ENCODE results near the gene PCYOX1L. TPM values are rescaled to one million over a fixed set of nuclear protein-coding genes. Genes with fewer than 3 reads are reported as not detected.

PCYOX1L gene
- total and polyA plus RNA-seq, 2 of the 8 experiments (the other 6 are each of a cell fraction or from before 2014, with no cell fraction given): 6.8 to 17.2 TPM

DNA sequence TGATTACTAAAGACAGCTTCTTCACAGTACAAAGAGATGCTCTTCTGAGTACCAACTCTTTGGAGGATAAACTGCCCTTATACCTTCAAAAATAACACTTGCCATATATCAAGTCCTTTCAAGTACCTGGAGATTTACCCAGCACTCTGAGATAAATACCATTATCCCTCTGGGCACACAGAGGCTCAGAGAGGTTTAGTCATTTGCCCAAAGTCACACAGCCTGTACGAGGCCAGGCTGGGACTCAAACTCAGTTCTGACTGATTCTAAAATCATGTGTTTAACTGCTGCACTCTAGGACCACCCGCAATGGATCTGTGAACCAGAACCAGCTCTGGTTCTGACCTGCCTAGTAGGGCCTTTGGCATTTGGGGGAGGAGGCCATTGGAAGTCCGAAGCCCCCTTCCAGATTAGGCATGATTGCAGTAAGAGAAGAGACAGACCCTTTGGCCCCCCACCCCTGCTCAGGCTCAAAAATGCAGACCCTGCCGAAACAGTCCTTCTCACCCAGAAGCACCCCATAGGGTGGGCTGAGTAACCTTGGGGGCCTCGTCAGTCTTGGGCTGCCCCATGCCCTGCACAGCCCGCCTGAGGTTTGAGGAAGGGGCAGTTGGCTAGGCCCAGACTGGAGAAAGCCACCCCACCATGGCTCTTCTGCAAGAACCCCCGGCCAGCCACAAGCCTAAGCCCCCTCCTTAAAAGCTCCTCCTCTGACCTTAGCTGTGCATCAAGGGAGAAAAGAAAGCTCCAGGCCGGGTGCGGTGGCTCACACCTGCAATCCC lies 54.1 kb downstream of the PCYOX1L start:
- Histone ChIP-seq H3K27me3 (replicated peaks in 1 of 4; ENCODE audit: control insufficient read depth in 3 of 4, extremely low read depth in 1 of 4, insufficient read depth in 3 of 4, low read length in 3 of 4) (no peaks in the 10 kb centered on the region), H2BK20ac (ENCODE audit: low read length) (no peak overlapping the region), H3K36me3 (ENCODE audit: control insufficient read depth in 2 of 4, insufficient read depth in 4 of 4, low read length in 3 of 4) (no peaks in the 10 kb centered on the region), H2BK5ac (ENCODE audit: low read depth, low read length) (no peak overlapping the region), H3K14ac (ENCODE audit: insufficient read length) (no peak overlapping the region), H3K79me1 (ENCODE audit: low read depth, low read length) (no peaks in the 10 kb centered on the region), H3K4me1 (replicated peaks in 1 of 4; ENCODE audit: control insufficient read depth in 3 of 4, insufficient read depth in 4 of 4, low read length in 3 of 4) (peaks cover 0 to 4% (median 3%) of the 10 kb centered on the region in 4 experiments; a peak in 4 of 7 replicates), H2AFZ (ENCODE audit: low read length) (no peak overlapping the region), H3K79me2 (ENCODE audit: control insufficient read depth in 1 of 2, insufficient read depth in 2 of 2, low read length in 2 of 2) (no peaks in the 10 kb centered on the region), H3K9me3 (ENCODE audit: insufficient read depth in 2 of 2, low read depth in 1 of 2, low read length in 1 of 2) (no peaks in the 10 kb centered on the region), H4K20me1 (replicated peaks in 1 of 2; ENCODE audit: control insufficient read depth in 1 of 2, insufficient read depth in 2 of 2, low read length in 2 of 2) (no peaks in the 10 kb centered on the region), H4K8ac (ENCODE audit: extremely low read depth, insufficient read depth, low read length) (no peak overlapping the region), H4K5ac (ENCODE audit: insufficient read length, low read depth, low read length) (no peak overlapping the region), H2BK12ac (ENCODE audit: low read depth, low read length) (no peak overlapping the region), H3K23me2 (ENCODE audit: low read depth, low read length) (no peaks in the 10 kb centered on the region), H3K4ac (replicated peaks; ENCODE audit: insufficient read length, low read depth, low read length) (no peak overlapping the region), H4K91ac (replicated peaks; ENCODE audit: insufficient read length, low read length) (no peak overlapping the region), H3K23ac (ENCODE audit: insufficient read length) (no peak overlapping the region), H2BK15ac (ENCODE audit: low read length) (no peak overlapping the region), H3K4me3 (ENCODE audit: extremely low read depth in 1 of 4, insufficient read depth in 2 of 4, low read depth in 3 of 4, low read length in 4 of 4) (no peak overlapping the region), H3K18ac (ENCODE audit: extremely low read depth, low read length) (no peak overlapping the region), H3K27ac (ENCODE audit: low read depth, low read length) (no peak overlapping the region), H2BK120ac (replicated peaks; ENCODE audit: low read depth, low read length) (no peak overlapping the region), H2AK5ac (ENCODE audit: low read depth, low read length) (no peak overlapping the region), H3K56ac (replicated peaks; ENCODE audit: insufficient read length, low read depth, low read length) (no peak overlapping the region), H3K4me2 (ENCODE audit: insufficient read depth in 1 of 2, low read depth in 2 of 2, low read length in 2 of 2) (no peak overlapping the region), H3K9ac (replicated peaks in 1 of 4; ENCODE audit: extremely low read depth in 1 of 4, low read depth in 3 of 4, low read length in 3 of 4) (no peak overlapping the region)
- DNase-seq (ENCODE audit: low read depth in 1 of 2, low spot score in 2 of 2): no peak
- FAIRE-seq: no peak
- 83% methylated on average over 9 of the region's 9 CpGs; no CpG with 5 or more reads in 1 of the 2 experiments for WGBS, 2 experiments (ENCODE audit: extremely low coverage in 1 of 2, insufficient coverage in 1 of 2, insufficient read length in 1 of 2, insufficient replicate concordance in 2 of 2, low coverage in 1 of 2, low lambda C conversion rate in 2 of 2, missing lambda C conversion rate in 1 of 2)
- ChIA-PET CTCF (ENCODE audit: partially characterized antibody) (interaction anchor here (1.0 to 15.4 kb wide), 10 partner anchors 10 to 551 kb away, joined by 3 to 315 read pairs (median 5); partner anchors contain the start of gene IL17B), POLR2A (ENCODE audit: partially characterized antibody) (interaction anchor here (0.9 to 1.1 kb wide), 3 partner anchors 66 to 76 kb away, joined by 3 read pairs; partner anchors contain the start of gene GRPEL2)
- no peak for TF ChIP-seq E2F6 (IDR thresholded peaks at IDR 0.05)
- no peak for TF ChIP-seq HDAC6 (IDR thresholded peaks at IDR 0.05; ENCODE audit: low read depth, low read length)
- no peak for TF ChIP-seq CREB1 (IDR thresholded peaks at IDR 0.05)
- TF ChIP-seq, protein P1, sequence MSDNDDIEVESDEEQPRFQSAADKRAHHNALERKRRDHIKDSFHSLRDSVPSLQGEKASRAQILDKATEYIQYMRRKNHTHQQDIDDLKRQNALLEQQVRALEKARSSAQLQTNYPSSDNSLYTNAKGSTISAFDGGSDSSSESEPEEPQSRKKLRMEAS (IDR thresholded peaks at IDR 0.05): no peak
- no peak for TF ChIP-seq CBX8 (IDR thresholded peaks at IDR 0.05; ENCODE audit: borderline replicate concordance, low read depth, low read length)
- TF ChIP-seq TAF1 (IDR thresholded peaks at IDR 0.05; ENCODE audit: low read depth, low read length): no peak
- no peak for TF ChIP-seq RFX5 (IDR thresholded peaks at IDR 0.05; ENCODE audit: borderline replicate concordance, low read depth, low read length)
- no peak for TF ChIP-seq BRCA1 (IDR thresholded peaks at IDR 0.05; ENCODE audit: low read depth, low read length)
- no peak for TF ChIP-seq RNF2 (IDR thresholded peaks at IDR 0.05; ENCODE audit: borderline replicate concordance, low read depth, low read length, missing control alignments, poor library complexity, severe bottlenecking)
- TF ChIP-seq NANOG (IDR thresholded peaks at IDR 0.05; ENCODE audit: insufficient read depth, low read depth, low read length, poor library complexity, severe bottlenecking): no peak
- no peak for TF ChIP-seq CHD1 (IDR thresholded peaks at IDR 0.05; ENCODE audit: low read depth, low read length)
